Coronary artery (tissue), 2 donors: ENCODE results near the gene PDE11A.
"Not testable (repeated sequence)": the region's sequence is repeated elsewhere in the genome, so short reads cannot be mapped to it uniquely, and the experiment has no call there.

ENCODE experiments used
- DNase-seq: peaks from one replicate; pipeline ENCODE4 v3.0.0-alpha.2; 2017; ENCODE audit warnings: low spot score
- H3K27ac ChIP-seq, 2 donors: fragments of 200-600 bp; sonication (generic); one replicate each; pipeline ENCODE4 v1.5.1; 2016 to 2019
- H3K4me3 ChIP-seq: fragments of 200-600 bp; sonication (generic); 2 replicates; pipeline ENCODE4 v1.5.1; 2016; ENCODE audit warnings: mild to moderate bottlenecking, moderate library complexity
- CTCF ChIP-seq: fragments of 200-600 bp; sonication (generic); IDR thresholded peaks from one replicate; pipeline ENCODE4 v1.5.1; 2019; ENCODE audit warnings: antibody characterized with exemption

Gene PDE11A

GRCh38 chr2:178066890-178067669 lies 5.5 kb downstream of the PDE11A start:
- no peak for DNase-seq
- no peak for TF ChIP-seq CTCF
- no peak overlapping the region for H3K27ac ChIP-seq
- H3K4me3 ChIP-seq, result no peak overlapping the region

- DNase-seq, result no peak
- H3K27ac ChIP-seq, result no peak overlapping the region
- TF ChIP-seq CTCF, result no peak
- no peak overlapping the region for H3K4me3 ChIP-seq
Observed at GRCh38 chr2:178066324-178066723, 6.3 kb downstream of the PDE11A start.

GRCh38 chr2:178059681-178060080 lies 12.9 kb downstream of the PDE11A start:
- DNase-seq, result no peak
- no peak overlapping the region for H3K4me3 ChIP-seq
- no peak for TF ChIP-seq CTCF
- H3K27ac ChIP-seq, result no peak overlapping the region

- no peak for TF ChIP-seq CTCF
- DNase-seq, result no peak
Observed at GRCh38 chr2:178059111-178059510, 13.5 kb downstream of the PDE11A start.

DNA sequence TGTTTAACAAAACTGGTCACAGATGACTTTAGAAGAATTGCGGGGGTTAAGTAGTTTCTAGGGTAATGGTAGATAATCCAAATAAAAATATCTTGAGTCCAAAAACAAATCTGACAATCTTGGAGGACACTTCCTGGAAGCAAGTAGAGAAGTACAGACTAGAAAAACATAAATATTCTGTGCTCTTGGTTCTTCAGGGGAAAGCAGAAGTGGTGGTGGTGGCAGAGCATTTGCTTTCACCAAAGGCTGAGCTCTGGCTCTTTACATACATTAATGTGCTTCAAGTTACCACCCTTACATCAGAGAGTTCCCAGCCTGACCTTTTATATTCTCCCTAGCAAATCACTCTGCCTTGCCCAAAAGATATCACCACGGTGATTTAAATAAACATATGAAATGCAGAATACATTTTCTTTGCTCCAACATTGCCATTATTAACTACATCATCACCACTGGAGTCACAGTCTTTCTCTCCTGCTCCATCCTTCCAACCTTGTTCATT lies 15.3 kb downstream of the PDE11A start:
- Histone ChIP-seq H3K27ac (no peak overlapping the region), H3K4me3 (no peak overlapping the region)
- DNase-seq, result no peak
- TF ChIP-seq CTCF, result no peak

More at GRCh38 chr2:178059111-178059510, 13.5 kb downstream of the PDE11A start:
- Histone ChIP-seq H3K27ac (no peak overlapping the region), H3K4me3 (no peak overlapping the region)

- no peak for TF ChIP-seq CTCF
- DNase-seq, result no peak
- Histone ChIP-seq H3K27ac (no peak overlapping the region), H3K4me3 (no peak overlapping the region)
Observed at GRCh38 chr2:178056345-178056744, 16.2 kb downstream of the PDE11A start.

DNA sequence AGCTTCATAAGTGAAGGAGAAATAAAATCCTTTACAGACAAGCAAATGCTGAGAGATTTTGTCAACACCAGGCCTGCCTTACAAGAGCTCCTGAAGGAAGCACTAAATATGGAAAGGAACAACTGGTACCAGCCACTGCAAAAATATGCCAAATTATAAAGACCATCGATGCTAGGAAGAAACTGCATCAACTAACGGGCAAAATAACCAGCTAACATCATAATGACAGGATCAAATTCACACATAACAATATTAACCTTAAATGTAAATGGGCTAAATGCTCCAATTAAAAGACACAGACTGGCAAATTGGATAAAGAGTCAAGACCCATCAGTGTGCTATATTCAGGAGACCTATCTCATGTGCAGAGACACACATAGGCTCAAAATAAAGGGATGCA lies 21.3 kb downstream of the PDE11A start:
- not testable (repeated sequence) for DNase-seq

More for the DNA sequence above, 21.3 kb downstream of the PDE11A start:
- H3K4me3 ChIP-seq, H3K27ac ChIP-seq: not testable (repeated sequence)
